NCI-H345 treated with DMSO at 0.1 percent for 48 hours (cell line): ENCODE results near the gene PARD3B.

Source experiments
- DNase-seq: peaks from one replicate; lab custom pipeline; 2025; ENCODE audit not compliant: unreplicated experiment; lab: John Stamatoyannopoulos, UW

The PARD3B gene

GRCh38 chr2:205170399-205170798 is 625.1 kb downstream of the PARD3B start:
- no peak for DNase-seq

DNA sequence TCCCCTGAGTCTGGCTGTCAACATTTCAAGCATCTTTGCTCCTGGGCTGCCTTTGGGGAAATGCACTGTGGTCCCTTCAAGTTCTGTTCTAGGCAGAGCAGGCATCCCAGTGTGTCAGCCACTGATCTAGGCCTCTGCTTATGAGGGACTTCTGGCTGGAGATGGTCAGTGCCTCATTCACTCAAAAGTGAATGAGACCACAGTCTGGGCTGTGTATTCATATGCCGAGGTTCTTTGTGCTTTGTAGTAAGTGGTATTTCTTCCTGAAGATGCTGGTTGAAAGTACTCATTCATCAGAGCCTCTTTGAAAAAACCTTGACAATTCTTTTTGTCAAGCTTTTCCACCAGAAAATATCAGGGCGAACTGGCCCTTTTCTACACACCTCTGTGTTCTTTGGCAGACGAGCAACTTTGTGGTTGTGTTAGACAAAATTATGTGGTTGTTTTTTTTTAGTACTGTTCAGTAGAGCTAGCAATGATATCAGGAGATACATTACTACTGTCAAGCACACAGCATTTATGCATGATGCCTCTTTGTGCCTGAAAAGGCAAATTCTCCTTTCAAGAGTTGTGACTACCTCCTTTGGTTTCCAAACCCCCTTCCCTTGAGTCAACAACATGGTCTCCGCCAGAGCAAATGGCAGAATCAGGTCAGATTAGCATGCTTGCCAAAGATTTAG is 626.1 kb downstream of the PARD3B start:
- no peak for DNase-seq

GRCh38 chr2:205175831-205176230 is 630.6 kb downstream of the PARD3B start:
- no peak for DNase-seq

DNA sequence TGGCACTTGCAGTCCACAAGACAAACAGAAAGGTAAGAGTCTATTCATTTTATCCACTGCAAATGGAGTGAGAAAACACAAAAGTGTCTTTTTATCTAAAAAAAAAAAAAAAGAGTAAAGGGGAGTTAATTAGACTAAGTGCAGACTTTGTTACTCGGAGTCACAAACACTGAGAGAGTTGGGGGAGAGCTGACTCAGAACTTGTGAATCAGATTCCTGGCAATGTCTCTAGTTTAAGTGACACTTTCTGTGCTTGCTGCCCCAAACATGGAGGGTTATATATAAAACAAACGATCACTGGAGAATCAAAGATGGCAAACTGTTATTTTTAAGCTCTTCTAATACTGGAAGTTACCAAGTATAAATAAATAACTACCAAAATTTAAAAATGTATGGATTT is 631.3 kb downstream of the PARD3B start:
- DNase-seq, result no peak

- DNase-seq, result no peak
Observed at GRCh38 chr2:205177546-205177945, 632.3 kb downstream of the PARD3B start.

DNA sequence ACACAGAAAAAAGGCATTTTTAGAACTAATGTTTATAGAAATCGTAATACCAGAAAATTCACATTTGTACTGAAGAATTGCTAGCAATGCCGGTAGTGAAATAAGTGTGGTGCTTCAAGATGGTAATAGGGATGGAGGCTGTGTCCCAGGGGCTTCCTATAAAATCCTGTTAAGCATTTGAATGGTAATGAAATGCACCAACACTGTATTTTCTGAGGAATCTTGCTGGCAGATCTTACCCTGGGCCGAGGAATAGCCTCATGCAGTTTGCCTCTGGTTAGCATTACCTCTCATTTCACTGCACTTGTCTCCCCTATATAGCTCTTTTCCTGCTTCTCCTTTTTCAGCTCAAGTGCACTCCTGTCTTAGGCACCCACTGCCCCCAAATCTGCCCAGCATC is 635.5 kb downstream of the PARD3B start:
- no peak for DNase-seq

- no peak for DNase-seq
Observed at GRCh38 chr2:205187731-205188130, 642.5 kb downstream of the PARD3B start.

- DNase-seq, result peak; percentile 11
Observed at GRCh38 chr2:205188239-205189138, 643.2 kb downstream of the PARD3B start.

DNA sequence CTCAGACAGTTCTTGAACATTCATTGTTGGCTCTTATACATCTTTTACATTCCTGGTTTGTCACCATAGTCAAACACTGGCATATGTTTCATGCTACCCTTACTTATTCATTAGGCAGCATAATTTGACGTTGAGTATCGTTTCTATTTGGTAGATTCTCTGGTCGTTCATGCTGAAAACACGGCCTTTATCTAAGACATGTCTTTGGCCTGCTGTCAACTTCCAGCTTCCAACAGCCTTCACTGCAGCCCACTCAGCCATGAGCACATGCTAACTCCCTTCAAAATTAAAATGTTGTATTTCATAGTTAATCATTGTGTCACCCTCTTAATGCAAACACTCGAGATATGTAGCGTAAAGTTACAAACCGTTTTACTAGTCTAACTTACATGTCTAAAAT is 644.0 kb downstream of the PARD3B start:
- no peak for DNase-seq

DNA sequence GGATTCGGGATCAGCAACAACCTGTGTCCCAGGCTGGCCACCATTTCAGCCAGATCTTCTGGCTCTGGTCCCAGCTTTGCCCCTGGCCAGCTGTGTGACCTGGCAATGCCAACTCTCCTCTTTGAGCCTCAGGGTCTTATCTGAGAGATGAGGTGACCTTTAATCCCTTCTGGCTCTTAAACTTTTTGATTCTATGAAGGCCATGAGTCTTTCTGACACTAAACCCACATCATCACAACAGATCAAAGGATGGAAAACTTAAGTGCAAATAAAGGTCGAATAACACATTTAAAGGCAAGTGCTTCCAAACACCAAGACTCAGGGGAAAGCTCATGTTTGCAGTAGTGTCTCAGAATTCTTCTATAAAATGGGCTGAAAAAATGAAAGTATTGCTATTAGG is 645.3 kb downstream of the PARD3B start:
- DNase-seq, result no peak

- DNase-seq, result no peak
Observed at GRCh38 chr2:205193125-205193835, 648.0 kb downstream of the PARD3B start.

GRCh38 chr2:205193836-205194228 is 648.6 kb downstream of the PARD3B start:
- DNase-seq, result no peak

DNA sequence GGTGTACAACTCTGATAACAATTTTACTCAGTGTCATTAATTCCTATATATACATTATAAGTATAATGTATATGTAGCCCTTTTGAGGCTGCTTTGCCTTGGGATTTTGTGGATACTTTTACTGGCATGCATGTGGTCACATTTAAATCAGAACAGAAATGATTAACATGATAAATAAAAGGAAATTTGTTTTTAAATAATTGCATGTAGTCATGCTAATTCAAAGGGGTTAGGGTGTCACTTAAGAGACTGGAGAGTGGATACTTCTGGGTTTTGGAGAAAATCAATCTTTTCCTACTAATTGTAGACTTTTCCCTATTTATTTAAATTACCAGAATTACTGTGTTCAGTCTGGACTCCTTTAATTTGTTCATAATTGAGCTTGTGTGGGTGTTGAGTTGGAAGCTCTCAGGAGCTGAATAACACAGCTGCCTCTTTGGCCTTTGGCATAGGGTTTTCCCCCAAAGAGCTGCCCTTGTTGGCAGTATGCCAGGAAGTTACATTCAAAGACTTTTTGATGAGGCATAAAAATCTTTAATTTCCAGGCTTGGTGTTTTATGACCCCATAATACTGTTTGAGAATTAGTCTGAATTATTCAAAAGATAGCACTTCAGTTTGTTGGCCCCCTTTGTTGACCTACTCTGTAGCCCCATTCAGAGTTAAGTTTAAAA is 652.3 kb downstream of the PARD3B start:
- no peak for DNase-seq

DNA sequence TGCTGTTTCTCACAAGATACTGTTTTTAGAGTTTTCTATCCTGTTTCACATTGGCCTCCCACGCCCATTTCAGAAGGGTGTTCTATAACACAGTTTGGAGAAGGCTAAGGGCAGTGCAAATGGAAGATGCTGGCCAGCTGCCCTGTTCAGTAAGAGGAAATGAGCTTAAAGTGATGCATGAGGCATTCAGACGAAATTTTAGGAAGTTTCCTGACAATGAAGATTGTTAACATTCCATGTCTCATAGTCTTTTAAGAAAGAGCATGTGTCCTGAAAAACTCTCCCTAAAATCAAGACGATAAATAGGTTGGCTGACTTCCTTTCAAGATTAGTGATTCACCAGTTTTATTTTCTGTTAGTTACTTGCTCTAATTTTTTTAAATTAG is 652.9 kb downstream of the PARD3B start:
- DNase-seq, result no peak

- no peak for DNase-seq
Observed at GRCh38 chr2:205199165-205199850, 654.0 kb downstream of the PARD3B start.

DNA sequence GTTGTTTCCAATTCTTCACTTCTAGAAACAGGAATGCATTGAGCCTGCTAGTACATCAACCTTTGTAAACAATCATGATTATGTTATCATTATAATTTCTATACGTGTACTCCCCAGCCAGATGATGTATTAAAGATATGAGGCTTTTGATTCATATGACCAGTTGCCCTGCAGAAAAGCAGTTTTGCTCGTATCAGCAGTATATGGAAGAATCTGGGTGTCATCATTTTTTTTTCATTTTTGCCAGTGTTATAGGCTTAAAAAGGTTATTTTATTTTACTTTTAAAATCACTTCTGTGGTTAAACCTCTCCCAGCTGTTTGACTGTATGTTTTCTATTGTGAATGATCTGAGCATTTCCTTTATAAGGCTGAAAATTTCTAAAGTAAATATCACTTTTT is 665.2 kb downstream of the PARD3B start:
- DNase-seq, result no peak

GRCh38 chr2:205212357-205212756 is 667.1 kb downstream of the PARD3B start:
- DNase-seq, result no peak

DNA sequence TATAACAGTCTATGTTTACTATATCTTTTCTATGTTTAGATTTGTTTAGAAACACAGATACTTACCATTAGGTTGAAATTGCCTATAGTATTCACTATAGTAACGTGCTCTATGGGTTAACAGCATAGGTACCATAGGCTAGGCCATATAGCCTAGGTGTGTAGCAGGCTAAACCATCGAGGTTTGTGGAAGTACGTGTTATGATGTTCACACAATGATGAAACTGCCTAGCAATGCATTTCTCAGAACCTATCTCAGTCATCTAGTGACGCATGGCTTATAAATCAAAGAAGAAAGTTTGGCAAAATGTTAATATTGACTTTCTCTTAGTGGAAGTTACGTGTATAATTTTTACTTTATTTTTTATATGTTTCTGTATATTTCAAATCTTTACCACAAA is 670.8 kb downstream of the PARD3B start:
- DNase-seq, result no peak

DNA sequence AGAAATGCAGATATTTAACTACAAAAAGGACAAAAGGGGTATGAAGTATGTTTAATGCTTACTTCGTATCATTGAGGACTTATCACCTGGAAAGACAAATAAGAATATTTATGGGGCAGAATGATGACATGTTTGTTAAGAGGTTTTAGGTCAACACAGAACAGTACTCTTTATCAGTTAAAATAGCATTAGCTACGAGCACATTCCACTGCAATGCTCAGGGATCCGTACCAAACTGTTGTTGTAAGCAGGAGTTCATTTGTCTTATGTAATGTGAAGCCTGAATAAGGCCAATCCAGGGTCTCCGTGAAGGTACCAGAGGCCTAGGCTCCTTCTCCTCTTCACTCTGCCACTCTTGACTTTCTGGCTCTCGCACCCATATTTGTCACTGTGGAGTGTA is 671.3 kb downstream of the PARD3B start:
- DNase-seq, result no peak

DNA sequence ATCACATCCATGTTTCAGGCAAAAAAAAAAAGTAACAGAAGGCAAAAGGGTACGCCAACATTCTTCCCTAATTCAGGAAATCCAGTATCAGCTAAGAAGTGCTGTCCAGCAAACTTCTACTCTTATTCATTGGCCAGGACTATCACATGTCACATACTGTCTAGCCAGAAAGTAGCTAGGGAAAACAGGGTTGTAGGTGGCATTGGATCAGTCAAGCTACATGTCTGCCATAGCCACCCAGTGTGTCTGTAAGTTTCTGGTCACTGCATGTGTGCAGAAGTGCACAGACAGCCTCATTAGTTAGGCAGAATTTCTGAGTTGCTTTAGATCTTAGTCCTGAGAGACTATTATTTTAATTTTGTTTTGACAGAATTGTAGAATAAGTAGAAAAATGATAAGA is 671.7 kb downstream of the PARD3B start:
- DNase-seq, result no peak

DNA sequence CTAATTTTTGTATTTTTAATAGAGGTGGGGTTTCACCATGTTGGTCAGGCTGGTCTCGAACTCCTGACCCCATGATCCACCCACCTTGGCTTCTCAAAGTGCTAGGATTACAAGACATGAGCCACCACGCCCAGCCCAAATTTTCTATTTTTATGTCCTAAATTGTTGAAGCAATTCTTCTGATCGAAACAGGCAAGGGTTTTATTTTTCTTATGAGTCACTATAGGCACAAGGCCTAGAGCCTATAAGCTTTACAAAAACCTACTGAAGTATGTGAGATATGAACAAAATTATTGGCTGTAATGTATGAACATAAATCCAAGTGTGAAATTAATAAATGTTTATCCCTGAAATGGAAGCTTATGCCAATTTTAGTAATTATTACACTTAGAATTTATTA is 672.8 kb downstream of the PARD3B start:
- DNase-seq, result no peak
